Transverse colon (tissue), 3 donors: ENCODE data around the gene ZNF780A.

Experiments
- EP300 ChIP-seq: sonication (generic); formaldehyde crosslinking; IDR thresholded peaks from one replicate; pipeline ENCODE4 v1.6.1; 2017; ENCODE audit warnings: antibody characterized with exemption, low read depth
- POLR2A ChIP-seq: fragments of 450-650 bp; IDR thresholded peaks from one replicate; pipeline ENCODE4 v1.6.1; 2016; ENCODE audit warnings: antibody characterized with exemption, mild to moderate bottlenecking, moderate library complexity
- TF ChIP-seq, protein P1 (sequence below), 5 experiments: fragments of 200-600 bp in 3 of 5; fragments of 450-650 bp in 2 of 5; sonication (generic) in 3 of 5; IDR thresholded peaks; 1 replicate in 2 of 5; 2 replicates in 3 of 5; pipeline ENCODE4 v1.5.1; 2016 to 2017; ENCODE audit warnings: antibody characterized with exemption in 5 of 5, inconsistent platforms in 3 of 5, mild to moderate bottlenecking in 2 of 5, moderate library complexity in 1 of 5

- TF ChIP-seq POLR2A: no peak
- no peak for TF ChIP-seq EP300
- TF ChIP-seq, protein P1, sequence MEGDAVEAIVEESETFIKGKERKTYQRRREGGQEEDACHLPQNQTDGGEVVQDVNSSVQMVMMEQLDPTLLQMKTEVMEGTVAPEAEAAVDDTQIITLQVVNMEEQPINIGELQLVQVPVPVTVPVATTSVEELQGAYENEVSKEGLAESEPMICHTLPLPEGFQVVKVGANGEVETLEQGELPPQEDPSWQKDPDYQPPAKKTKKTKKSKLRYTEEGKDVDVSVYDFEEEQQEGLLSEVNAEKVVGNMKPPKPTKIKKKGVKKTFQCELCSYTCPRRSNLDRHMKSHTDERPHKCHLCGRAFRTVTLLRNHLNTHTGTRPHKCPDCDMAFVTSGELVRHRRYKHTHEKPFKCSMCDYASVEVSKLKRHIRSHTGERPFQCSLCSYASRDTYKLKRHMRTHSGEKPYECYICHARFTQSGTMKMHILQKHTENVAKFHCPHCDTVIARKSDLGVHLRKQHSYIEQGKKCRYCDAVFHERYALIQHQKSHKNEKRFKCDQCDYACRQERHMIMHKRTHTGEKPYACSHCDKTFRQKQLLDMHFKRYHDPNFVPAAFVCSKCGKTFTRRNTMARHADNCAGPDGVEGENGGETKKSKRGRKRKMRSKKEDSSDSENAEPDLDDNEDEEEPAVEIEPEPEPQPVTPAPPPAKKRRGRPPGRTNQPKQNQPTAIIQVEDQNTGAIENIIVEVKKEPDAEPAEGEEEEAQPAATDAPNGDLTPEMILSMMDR (IDR thresholded peaks at IDR 0.05): no peak
Measured at GRCh38 chr19:40025938-40026596, 64.7 kb downstream of the ZNF780A start.
